Measurements from ENCODE around the gene NBPF3.

DNA sequence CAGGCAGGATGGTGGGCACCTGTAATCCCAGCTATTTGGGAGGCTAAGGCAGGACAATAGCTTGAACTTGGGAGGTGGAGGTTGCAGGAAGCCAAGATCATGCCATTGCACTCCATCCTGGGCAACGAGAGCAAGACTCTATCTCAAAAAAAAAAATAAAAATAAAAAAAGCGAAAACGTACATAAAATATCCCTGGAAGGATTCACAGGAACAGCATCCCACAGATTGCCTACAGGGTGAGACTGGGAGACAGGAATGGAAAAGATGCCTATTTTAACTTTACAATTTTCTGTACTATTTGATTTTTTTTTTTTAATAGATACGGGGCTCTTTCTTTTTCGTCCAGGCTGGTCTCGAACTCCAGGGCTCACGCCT lies 604 bp upstream of the NBPF3 start:
- TF ChIP-seq, protein P1, sequence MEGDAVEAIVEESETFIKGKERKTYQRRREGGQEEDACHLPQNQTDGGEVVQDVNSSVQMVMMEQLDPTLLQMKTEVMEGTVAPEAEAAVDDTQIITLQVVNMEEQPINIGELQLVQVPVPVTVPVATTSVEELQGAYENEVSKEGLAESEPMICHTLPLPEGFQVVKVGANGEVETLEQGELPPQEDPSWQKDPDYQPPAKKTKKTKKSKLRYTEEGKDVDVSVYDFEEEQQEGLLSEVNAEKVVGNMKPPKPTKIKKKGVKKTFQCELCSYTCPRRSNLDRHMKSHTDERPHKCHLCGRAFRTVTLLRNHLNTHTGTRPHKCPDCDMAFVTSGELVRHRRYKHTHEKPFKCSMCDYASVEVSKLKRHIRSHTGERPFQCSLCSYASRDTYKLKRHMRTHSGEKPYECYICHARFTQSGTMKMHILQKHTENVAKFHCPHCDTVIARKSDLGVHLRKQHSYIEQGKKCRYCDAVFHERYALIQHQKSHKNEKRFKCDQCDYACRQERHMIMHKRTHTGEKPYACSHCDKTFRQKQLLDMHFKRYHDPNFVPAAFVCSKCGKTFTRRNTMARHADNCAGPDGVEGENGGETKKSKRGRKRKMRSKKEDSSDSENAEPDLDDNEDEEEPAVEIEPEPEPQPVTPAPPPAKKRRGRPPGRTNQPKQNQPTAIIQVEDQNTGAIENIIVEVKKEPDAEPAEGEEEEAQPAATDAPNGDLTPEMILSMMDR (IDR thresholded peaks at IDR 0.05; ENCODE audit: low read depth, low read length, missing input control): no peak
- no peak for TF ChIP-seq GABPA (IDR thresholded peaks at IDR 0.05 in 1 of 2, conservative IDR thresholded peaks at IDR 0.05 in 1 of 2)
- TF ChIP-seq RAD21 (IDR thresholded peaks at IDR 0.05): no peak
- TF ChIP-seq SP1 (IDR thresholded peaks at IDR 0.05): no peak
- TF ChIP-seq, protein P2, sequence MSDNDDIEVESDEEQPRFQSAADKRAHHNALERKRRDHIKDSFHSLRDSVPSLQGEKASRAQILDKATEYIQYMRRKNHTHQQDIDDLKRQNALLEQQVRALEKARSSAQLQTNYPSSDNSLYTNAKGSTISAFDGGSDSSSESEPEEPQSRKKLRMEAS (IDR thresholded peaks at IDR 0.05): no peak
- TF ChIP-seq JUND (IDR thresholded peaks at IDR 0.05): no peak
